SU-DHL-6 (cell line): ENCODE measurements around the gene ALOX12.

Experiments
- EZH2phosphoT487 ChIP-seq: fragments of 200-600 bp; sonication (generic), shearing (Covaris generic); conservative IDR thresholded peaks from 2 replicates; pipeline ENCODE4 v1.6.1; 2018; ENCODE audit warnings: mild to moderate bottlenecking, antibody characterized with exemption, low read length, moderate library complexity, mixed read lengths
- TF ChIP-seq, protein P1 (sequence below): fragments of 200-600 bp; sonication (generic); IDR thresholded peaks from one replicate; pipeline ENCODE4 v1.5.1; 2017; ENCODE audit warnings: antibody characterized with exemption, mild to moderate bottlenecking, low read length, moderate library complexity; ENCODE audit not compliant: insufficient read depth, poor library complexity, severe bottlenecking

DNA sequence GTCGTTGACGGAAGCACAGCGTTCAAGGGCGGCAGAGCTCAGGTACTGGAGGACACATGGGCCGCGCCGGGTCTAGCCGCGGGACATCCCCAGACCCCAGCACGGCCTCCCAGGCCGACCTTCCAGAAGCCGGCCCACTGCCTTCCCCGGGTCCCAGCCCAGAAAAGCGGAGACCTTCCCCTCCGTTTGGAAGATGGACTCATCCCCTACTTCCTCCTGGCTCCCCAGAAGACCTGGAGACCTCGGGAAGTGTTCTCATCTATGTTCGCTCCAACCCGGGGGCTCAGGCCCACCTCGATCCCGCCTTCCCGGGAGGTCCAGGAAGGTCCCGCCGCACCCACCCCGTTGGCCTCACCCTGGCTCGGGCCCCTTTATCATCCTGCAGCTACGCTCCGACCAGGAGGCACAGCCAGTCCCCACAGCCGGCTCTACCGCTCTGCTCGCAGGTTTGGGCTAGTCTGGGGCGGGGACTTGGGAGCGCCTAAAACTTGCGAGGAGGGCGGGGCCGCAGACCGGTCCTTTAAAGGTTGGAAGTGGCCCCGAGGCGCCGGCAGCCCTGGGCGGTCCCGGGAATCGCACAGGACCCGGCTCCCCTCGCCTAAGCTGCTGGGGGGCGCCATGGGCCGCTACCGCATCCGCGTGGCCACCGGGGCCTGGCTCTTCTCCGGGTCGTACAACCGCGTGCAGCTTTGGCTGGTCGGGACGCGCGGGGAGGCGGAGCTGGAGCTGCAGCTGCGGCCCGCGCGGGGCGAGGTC is at the start of gene ALOX12:
- TF ChIP-seq, protein P1, sequence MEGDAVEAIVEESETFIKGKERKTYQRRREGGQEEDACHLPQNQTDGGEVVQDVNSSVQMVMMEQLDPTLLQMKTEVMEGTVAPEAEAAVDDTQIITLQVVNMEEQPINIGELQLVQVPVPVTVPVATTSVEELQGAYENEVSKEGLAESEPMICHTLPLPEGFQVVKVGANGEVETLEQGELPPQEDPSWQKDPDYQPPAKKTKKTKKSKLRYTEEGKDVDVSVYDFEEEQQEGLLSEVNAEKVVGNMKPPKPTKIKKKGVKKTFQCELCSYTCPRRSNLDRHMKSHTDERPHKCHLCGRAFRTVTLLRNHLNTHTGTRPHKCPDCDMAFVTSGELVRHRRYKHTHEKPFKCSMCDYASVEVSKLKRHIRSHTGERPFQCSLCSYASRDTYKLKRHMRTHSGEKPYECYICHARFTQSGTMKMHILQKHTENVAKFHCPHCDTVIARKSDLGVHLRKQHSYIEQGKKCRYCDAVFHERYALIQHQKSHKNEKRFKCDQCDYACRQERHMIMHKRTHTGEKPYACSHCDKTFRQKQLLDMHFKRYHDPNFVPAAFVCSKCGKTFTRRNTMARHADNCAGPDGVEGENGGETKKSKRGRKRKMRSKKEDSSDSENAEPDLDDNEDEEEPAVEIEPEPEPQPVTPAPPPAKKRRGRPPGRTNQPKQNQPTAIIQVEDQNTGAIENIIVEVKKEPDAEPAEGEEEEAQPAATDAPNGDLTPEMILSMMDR: no peak
- TF ChIP-seq EZH2phosphoT487: no peak
